Liver (tissue), 3 donors: ENCODE data around the gene CCDC85A.

Experiments
- CTCF ChIP-seq: fragments of 150-350 bp; IDR thresholded peaks from 2 replicates; pipeline ENCODE4 v1.5.1; 2017; ENCODE audit warnings: improper control_type of control experiment, low read depth, low read length; ENCODE audit not compliant: missing input control
- FOXA1 ChIP-seq: IDR thresholded peaks from 2 replicates; pipeline ENCODE4 v1.6.1; 2016; ENCODE audit warnings: antibody characterized with exemption
- JUND ChIP-seq, 2 donors: IDR thresholded peaks; 2 replicates each; pipeline ENCODE4 v1.6.1; 2016; ENCODE audit warnings: antibody characterized with exemption in 2 of 2
- MAX ChIP-seq: IDR thresholded peaks from 2 replicates; pipeline ENCODE4 v1.6.1; 2016; ENCODE audit warnings: antibody characterized with exemption
- REST ChIP-seq: IDR thresholded peaks from 2 replicates; pipeline ENCODE4 v1.6.1; 2016; ENCODE audit warnings: antibody characterized with exemption, mild to moderate bottlenecking
- RXRA ChIP-seq, 2 donors: IDR thresholded peaks; 2 replicates each; pipeline ENCODE4 v1.6.1; 2017 to 2018; ENCODE audit warnings: antibody characterized with exemption in 2 of 2, mild to moderate bottlenecking in 1 of 2
- SP1 ChIP-seq: IDR thresholded peaks from 2 replicates; pipeline ENCODE4 v1.6.1; 2018; ENCODE audit warnings: antibody characterized with exemption, mild to moderate bottlenecking
- YY1 ChIP-seq: IDR thresholded peaks from 2 replicates; pipeline ENCODE4 v1.6.1; 2016; ENCODE audit warnings: antibody characterized with exemption, mild to moderate bottlenecking
- donor health status: healthy.
- donor health status: healthy.

GRCh38 chr2:56208380-56208779 lies 24.6 kb downstream of the CCDC85A start:
- TF ChIP-seq FOXA1 = no peak
- TF ChIP-seq YY1 = no peak
- no peak for TF ChIP-seq CTCF
- no peak for TF ChIP-seq MAX
- no peak for TF ChIP-seq SP1
- no peak for TF ChIP-seq JUND (IDR thresholded peaks at IDR 0.05)
- TF ChIP-seq RXRA (IDR thresholded peaks at IDR 0.05) = no peak
- TF ChIP-seq REST = no peak
